Activated CD8-positive, alpha-beta memory T cell treated with anti-CD3 and anti-CD28 coated beads for 4 hours (primary cell): ENCODE data around the gene SKOR2.

Source experiments
- DNase-seq, 2 donors: peaks; one replicate each; pipeline ENCODE4 v3.0.0-alpha.2; 2020; ENCODE audit warnings: low read depth in 2 of 2

Gene SKOR2

DNA sequence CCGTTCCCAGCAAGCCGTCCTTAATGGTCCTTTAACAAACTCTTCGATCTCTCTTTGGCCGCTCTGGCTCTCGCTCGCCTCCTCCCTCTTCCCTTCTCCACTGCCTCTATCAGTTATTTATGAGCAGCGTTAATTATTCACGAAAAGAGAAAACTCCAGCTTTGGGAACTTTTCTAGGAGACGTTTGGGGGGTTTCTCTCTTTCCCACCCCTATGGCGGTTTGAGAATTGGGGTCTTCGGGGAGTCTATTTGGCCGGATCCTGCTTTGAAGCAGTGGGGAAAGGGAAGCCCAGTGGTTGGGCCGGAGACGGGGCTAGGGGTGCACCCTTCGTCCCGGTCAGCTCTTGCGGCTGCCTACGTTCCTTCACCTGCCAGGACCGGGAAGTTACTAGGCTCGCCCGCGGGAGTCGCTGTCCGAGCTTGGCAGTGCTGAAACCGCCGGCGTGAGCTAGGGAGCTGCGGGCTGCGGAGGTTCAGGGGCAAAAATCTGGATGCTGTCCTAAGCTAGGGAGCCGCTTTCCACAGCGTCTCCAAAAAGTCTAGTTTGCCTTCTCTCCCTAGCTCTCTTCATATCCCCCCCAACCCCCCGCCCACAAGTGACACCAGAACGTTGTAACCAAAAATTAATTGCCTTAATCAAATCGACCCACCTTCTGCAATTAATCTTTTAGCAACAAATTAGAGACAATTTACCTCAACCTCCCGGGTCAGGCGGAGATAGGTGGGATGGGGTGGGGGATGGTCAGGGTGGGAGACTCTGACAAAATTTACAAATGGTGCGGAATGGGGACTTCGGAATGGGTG is 8.9 kb upstream of the SKOR2 start:
- DNase-seq, result no peak

- no peak for DNase-seq
Measured at GRCh38 chr18:47254341-47254939, 3.0 kb upstream of the SKOR2 start.

DNA sequence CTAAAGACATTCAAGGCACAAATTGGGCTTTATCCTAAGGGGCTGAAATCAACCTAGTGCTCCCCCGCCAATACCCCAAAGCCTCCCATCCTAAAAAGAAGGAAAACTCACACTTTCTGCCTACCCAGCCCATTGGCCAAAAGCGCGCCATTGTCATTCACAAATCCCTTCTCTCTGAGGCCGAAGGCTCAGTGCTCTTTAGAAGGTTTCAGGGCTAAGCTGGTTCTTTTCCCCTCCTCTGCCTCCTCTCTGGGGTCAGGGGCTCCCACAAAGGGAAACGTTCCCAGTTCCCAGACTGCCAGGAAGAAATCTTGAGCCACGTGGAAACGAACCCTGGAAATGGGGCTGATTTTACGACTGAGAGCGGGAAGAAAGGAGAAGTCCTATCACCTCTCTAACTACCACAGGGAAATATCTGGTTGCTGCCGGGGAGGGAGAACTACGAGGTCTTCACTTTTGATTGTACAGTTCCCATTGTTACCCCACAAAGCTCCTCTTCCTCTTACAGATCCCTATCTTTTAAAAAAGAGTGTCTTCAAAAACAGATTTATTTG is 1.7 kb upstream of the SKOR2 start:
- no peak for DNase-seq

DNA sequence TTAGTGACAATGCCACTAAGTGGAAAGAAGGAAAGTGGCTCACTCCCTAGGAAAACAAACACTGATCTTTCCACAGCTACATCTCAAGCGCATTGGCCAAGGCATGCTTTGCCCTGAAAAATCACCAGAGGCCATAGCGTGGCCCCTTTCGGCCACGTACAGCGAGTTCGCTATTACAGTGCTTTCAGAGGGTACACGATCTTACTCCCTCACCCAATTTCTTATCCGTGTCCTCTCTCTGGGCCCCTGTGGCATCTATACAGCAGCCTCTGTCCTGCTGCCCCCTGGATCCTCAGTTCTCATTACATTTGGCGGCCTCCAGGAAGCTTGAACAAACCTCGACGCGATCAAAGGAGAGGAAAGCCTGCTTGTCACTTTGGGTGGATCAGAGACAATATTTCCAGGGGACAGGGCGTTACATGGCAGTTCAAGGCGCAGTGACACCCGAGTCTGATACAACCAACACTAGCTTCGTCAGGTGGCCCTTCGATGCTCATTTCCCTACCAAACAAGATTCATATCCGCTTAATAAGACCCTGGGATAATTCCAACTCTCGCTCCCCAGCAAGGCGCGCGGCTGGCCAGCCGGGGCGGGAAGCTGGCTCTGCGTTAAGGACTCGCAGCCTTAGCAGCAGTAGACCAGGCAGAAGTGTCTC is 941 bp downstream of the SKOR2 start:
- DNase-seq, result no peak

- DNase-seq, result no peak
Measured at GRCh38 chr18:47249314-47249981, 2.0 kb downstream of the SKOR2 start.

- no peak for DNase-seq
Measured at GRCh38 chr18:47248604-47249313, 2.7 kb downstream of the SKOR2 start.

DNA sequence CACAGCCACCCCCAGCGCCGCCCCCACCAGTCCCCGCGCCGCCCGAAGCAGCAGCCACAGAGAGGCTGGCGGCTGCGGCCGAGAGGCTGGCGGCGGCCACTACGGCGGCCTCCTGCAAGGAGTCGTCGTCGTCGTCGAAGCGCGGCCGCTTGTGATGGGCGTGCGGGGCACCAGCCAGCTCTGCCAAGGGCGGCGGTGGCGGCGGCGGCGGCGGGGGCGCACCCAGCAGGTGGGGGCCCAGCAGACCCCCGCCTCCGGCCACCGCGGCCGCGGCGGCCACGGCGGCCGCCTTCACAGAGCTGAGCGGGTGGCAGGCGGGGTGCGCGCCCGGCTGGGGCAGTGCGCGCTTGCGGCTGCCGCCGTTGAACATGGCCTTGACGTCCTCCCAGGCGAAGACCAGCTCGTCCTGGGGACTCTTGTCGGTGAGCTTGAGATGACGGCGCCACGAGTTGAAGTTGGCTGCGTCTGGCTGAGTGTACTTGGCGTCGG is 3.3 kb downstream of the SKOR2 start:
- no peak for DNase-seq

DNA sequence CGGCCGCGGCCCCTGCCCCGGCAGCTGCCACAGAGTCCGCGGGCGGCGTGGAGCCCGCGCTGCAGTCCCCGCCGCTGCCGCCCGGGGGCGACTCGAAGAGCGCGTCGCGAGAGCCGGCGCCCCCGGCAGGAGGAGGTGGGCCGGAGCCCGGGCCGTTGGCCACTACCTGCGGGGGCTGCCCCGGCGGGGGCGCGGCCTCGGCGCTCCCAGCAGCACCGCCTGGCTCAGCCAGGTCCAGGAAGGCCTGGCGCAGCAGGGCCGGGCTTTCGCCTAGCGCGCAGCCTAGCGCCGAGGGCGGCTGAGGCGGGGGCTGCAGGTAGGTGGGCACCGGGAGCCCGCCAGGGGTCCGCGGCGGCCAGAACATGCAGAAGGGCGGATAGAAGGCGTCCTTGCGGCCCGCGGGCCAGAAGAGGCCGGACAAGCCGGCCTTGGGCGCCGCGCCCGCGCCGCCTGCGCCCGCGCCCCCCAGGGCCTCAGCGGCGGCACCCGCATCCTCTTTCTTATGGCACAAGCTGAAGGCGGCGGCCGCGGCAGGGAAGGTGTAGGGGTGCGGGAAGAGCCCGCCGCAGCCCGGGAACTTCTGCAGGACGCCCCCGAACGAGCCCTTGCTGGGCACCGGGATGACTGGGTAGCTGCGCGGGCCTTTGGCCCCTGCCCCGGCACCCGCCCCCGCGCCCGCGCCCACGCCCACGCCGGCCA is 3.9 kb downstream of the SKOR2 start:
- DNase-seq, result no peak

DNA sequence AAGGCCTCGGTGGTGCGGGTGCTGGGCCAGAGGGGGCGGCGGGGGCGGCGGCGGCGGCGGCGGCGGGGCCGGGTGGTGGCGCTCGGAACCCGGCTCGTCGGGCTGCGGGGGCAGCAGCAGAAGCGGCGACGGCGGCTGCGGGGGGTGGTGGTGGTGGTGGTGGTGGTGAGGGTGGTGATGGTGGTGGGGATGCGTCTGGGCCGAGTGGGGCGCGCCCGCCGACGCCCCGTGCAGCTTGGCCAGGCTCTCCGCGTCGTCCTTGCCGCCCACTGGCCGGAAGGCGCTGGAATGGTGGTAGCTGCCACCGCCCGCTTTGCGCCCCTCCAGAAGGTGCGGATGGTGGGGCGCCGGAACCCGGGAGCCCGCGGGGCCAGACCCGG is 4.4 kb downstream of the SKOR2 start:
- no peak for DNase-seq

DNA sequence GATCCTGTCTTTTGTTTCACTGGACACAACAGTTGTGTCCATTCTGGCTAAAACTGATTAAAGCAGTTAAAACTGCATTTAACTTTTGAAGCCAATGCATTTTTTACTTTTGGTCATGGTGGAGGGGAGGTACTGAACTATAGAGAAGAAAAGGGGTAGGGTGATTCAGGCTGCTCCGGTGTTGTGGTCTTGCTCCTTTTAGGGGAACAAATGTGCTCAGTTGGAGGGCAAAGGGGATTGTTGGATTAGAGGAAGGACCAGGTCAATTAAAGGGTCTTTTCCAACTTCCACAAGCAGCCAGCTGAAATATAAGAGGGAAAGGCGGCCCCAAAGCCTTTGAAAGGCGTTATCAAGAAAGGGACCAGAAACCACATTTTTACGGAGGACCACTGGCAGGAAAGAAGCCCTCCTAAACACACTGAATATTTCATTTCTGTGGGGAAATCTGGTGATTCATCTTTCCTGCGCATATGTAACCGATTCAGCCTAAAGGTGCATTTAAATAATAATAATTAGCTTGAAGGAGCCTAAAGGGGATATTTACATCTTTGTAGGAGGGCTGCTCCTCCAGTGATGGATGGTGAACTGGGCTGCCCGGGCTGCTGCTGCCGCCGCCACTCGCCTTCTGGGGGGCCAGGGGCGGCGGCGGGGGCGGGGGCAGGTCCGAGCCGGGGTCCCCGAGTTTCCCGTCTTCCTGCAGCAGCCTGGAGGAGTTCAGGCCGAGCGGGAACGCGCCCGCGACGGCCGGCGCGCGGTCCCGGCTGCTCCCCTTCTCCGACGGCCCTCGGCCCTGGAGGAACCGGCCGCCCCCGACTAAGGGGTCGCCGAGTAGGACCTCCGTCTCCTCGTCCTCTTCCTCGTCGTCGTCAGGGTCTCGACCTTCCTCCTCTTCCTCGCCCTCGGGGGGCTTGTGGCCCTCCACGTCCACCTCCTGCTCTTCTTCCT is 5.2 kb downstream of the SKOR2 start:
- DNase-seq, result no peak

- DNase-seq, result no peak
Measured at GRCh38 chr18:47244086-47244485, 7.4 kb downstream of the SKOR2 start.

DNA sequence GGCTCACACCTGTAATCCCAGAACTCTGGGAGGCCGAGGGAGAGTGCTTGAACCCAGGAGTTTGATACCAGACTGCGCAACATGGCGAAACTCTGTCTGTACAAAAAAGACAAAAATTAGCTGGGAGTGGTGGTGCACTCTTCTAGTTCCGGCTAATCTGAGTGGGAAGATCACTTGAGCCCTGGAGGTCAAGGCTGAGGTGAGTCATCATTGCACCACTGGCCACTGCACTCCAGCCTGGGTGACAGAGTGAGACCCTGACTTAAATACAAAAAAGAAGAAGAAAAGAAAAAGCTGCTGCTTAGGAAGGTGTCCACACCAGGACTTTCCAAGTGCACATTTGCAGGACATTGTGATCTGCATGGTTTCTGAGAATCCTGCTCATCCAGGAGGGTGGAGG is 16.4 kb downstream of the SKOR2 start:
- DNase-seq, result no peak

DNA sequence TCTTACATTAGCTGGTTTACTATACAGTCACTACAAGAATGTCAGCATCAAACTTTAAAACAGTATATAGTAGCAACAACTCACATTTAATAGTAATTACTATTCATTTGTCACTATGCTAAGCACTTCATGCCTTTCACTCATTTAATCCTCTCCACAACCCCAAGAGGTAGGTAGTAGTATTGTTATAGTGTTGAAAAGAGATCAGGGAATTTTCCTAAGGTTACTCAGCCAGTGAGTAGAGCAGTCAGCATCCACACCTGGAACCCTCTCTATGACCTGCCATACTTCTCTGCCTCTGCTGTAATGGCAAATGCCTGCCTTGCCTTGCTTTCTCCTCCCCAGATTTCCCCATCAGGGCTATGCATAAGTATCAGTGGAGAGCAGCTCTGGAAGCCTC is 24.8 kb downstream of the SKOR2 start:
- no peak for DNase-seq

GRCh38 chr18:47215554-47216138 is 35.8 kb downstream of the SKOR2 start:
- DNase-seq, result no peak

DNA sequence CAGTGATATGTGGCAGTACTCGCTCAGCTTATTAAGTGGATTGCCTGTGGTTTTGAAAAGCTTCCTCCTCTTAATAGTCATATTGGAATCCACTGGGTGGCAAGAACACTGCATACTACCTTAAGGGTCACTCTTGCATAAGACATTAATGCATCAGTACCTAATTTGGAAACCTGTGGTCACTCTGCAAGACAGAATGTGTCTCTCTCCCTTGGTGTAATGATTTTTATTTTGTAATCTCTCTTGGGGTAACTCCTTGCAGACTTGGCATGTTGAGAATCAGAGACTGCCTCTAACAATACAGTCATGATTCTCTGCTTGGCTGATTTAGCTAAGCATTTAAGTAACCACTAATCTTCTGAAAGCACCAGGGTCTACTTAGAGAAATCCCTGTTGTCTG is 42.3 kb downstream of the SKOR2 start:
- DNase-seq, result no peak

DNA sequence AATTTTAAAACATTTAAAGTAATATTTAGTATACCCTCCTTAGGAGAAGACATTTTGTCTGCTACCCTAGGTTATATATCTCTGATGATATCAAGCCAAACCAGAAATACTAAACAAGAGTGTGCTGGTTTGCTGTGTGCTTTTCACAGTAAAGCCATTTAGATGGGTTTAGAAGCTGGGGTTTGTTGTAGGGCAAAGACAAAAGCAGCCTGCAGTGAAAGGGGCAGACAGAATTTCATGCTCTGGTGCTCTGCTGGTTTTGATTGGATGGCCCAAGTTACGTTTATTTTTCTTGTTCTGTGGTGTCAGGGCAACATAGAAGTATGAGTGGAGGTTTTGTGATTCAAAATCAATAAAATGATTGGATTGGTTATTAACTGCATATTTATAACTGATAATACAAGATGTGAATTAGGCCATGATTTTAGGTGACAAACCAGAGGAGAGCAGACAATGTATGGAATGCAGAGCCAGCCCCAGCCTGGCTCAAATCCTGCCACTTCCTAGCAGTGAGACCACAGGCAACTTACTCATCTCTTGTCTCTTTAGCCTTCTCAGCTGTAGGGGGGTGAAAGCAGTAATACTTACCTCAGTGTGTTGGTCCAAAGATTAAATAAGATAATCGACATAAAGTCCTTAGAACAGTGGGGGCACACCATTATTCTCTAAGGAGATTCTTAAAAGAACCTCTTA is 44.4 kb downstream of the SKOR2 start:
- no peak for DNase-seq

DNA sequence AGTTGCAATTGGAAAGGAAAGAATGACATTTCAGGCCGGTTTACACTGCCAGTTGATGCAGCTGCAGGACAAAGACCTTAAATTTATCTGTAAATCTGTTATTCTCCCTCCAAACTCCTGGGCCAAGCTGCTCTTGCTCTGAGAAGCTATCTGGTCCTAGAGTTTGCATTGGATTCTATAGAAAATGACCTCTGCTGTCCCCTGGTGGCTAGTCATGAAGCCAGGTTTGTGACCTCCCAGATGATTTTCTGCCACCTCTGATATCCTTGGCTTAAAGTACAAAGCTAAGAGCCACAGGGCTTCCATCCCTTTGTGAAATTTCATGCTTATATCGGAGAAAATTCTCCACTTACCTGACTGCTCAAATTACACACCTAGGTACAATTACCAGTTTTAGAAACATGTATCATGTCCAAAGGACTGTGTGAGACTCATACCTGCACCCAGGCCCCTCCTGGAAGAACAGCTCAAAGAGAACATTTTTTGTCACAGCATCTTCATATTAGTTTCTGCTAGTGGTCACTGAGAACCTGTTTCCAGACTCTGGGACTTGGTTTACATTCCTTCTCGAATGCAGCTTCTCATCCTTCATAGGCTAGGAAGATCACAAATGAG is 46.4 kb downstream of the SKOR2 start:
- no peak for DNase-seq
